Skeletal muscle tissue (tissue), 4 donors: ENCODE data around the gene PSG2. TPM values are rescaled to one million over a fixed set of nuclear protein-coding genes. Genes with fewer than 3 reads are reported as not detected.
"Not testable (repeated sequence)": the region's sequence is repeated elsewhere in the genome, so short reads cannot be mapped to it uniquely, and the experiment has no call there.

Source experiments
- H3K27ac ChIP-seq: one replicate; pipeline ENCODE4 v1.7.0; 2013; ENCODE audit warnings: mild to moderate bottlenecking, low read depth, low read length, inconsistent platforms
- H3K27me3 ChIP-seq, 3 donors: one replicate each; pipeline ENCODE4 v1.7.0; 2013; ENCODE audit warnings: low read length in 3 of 3; ENCODE audit not compliant: control insufficient read depth in 3 of 3, insufficient read depth in 3 of 3
- H3K36me3 ChIP-seq, 3 donors: one replicate each; pipeline ENCODE4 v1.7.0; 2013; ENCODE audit warnings: low read length in 3 of 3; ENCODE audit not compliant: control insufficient read depth in 3 of 3, insufficient read depth in 3 of 3
- H3K4me1 ChIP-seq, 3 donors: one replicate each; pipeline ENCODE4 v1.7.0; 2013; ENCODE audit warnings: low read length in 3 of 3, mild to moderate bottlenecking in 3 of 3; ENCODE audit not compliant: control insufficient read depth in 3 of 3, insufficient read depth in 3 of 3
- H3K4me3 ChIP-seq, 3 donors: one replicate each; pipeline ENCODE4 v1.7.0; 2013; ENCODE audit warnings: low read length in 3 of 3
- H3K9ac ChIP-seq, 3 donors: one replicate each; pipeline ENCODE4 v1.7.0; 2013; ENCODE audit warnings: low read length in 3 of 3, mild to moderate bottlenecking in 3 of 3, moderate library complexity in 2 of 3, low read depth in 1 of 3
- H3K9me3 ChIP-seq, 3 donors: one replicate each; pipeline ENCODE4 v1.7.0; 2013; ENCODE audit warnings: low read length in 3 of 3; ENCODE audit not compliant: control insufficient read depth in 3 of 3
- total RNA-seq: library from RNA; depleted of rRNA; stranded (reverse); fragments of >200 nt; gene quantifications from one replicate; pipeline ENCODE4 v1.2.3, GENCODE V29; 2014
- donor health status: Osteomylitis.

PSG2 gene
- total RNA-seq, 1 donor from 2014 or later = not detected

GRCh38 chr19:43028866-43029265, 53.6 kb downstream of the PSG2 start:
- no peaks in the 10 kb centered on the region for H3K4me1 ChIP-seq
- no peak overlapping the region for H3K4me3 ChIP-seq
- no peaks in the 10 kb centered on the region for H3K27me3 ChIP-seq
- no peak overlapping the region for H3K27ac ChIP-seq
- H3K9ac ChIP-seq = no peak overlapping the region
- H3K36me3 ChIP-seq = no peaks in the 10 kb centered on the region
- no peaks in the 10 kb centered on the region for H3K9me3 ChIP-seq

GRCh38 chr19:43027985-43028384, 54.5 kb downstream of the PSG2 start:
- not testable (repeated sequence) for H3K27ac ChIP-seq, H3K9ac ChIP-seq, H3K4me3 ChIP-seq, H3K4me1 ChIP-seq, H3K36me3 ChIP-seq, H3K9me3 ChIP-seq, H3K27me3 ChIP-seq

GRCh38 chr19:43027061-43027460, 55.4 kb downstream of the PSG2 start:
- H3K4me3 ChIP-seq, H3K4me1 ChIP-seq, H3K9me3 ChIP-seq, H3K9ac ChIP-seq, H3K27ac ChIP-seq, H3K27me3 ChIP-seq, H3K36me3 ChIP-seq: not testable (repeated sequence)

GRCh38 chr19:43026369-43026768, 56.1 kb downstream of the PSG2 start, which contains the start of gene PSG11:
TSS of gene PSG11 (minus strand) at chr19:43026469. CDS start at chr19:43026372, 97 bp downstream.
- H3K36me3 ChIP-seq, H3K4me1 ChIP-seq, H3K9ac ChIP-seq, H3K4me3 ChIP-seq, H3K9me3 ChIP-seq, H3K27me3 ChIP-seq, H3K27ac ChIP-seq: not testable (repeated sequence)

GRCh38 chr19:43022098-43022497, 60.4 kb downstream of the PSG2 start:
- H3K4me3 ChIP-seq, H3K36me3 ChIP-seq, H3K27me3 ChIP-seq, H3K4me1 ChIP-seq, H3K27ac ChIP-seq, H3K9me3 ChIP-seq, H3K9ac ChIP-seq: not testable (repeated sequence)

- not testable (repeated sequence) for H3K9ac ChIP-seq, H3K27ac ChIP-seq, H3K9me3 ChIP-seq, H3K4me1 ChIP-seq, H3K27me3 ChIP-seq, H3K4me3 ChIP-seq, H3K36me3 ChIP-seq
Observed at GRCh38 chr19:43021629-43022028, 60.9 kb downstream of the PSG2 start.

GRCh38 chr19:43019588-43019987, 62.9 kb downstream of the PSG2 start:
- H3K9me3 ChIP-seq, H3K27me3 ChIP-seq, H3K4me1 ChIP-seq, H3K4me3 ChIP-seq, H3K9ac ChIP-seq, H3K27ac ChIP-seq, H3K36me3 ChIP-seq: not testable (repeated sequence)

Other genes with a start within 250 kb of the PSG2 start
- not detected for gene PSG1, start 203.0 kb downstream of the PSG2 start, total RNA-seq
- not detected for gene PSG6, start 164.8 kb downstream of the PSG2 start, total RNA-seq
- gene PSG7, start 145.5 kb downstream of the PSG2 start, total RNA-seq = not detected
- gene PSG11, start 56.2 kb downstream of the PSG2 start, total RNA-seq = 0.52 TPM
- not detected for gene PSG5, start 103.8 kb upstream of the PSG2 start, total RNA-seq
- gene PSG4, start 122.9 kb upstream of the PSG2 start, total RNA-seq = not detected
- gene PSG9, start 186.8 kb upstream of the PSG2 start, total RNA-seq = not detected